Measurements from ENCODE around the gene TALDO1. TPM values are rescaled to one million over a fixed set of nuclear protein-coding genes. Genes with fewer than 3 reads are reported as not detected.

The TALDO1 gene
- total RNA-seq, 1 experiment from 2014 or later = 314 TPM

GRCh38 chr11:720642-721246 is 26.5 kb upstream of the TALDO1 start (continued):
- no peak for TF ChIP-seq ZNF281 (CRISPR knock-in tag; IDR thresholded peaks at IDR 0.05)
- TF ChIP-seq ZNF263 (CRISPR knock-in tag; IDR thresholded peaks at IDR 0.05; ENCODE audit: low read depth) = no peak
- no peak for TF ChIP-seq FOXP1 (CRISPR knock-in tag; IDR thresholded peaks at IDR 0.05; ENCODE audit: borderline replicate concordance)
- no peak for TF ChIP-seq ZBTB21 (CRISPR knock-in tag; IDR thresholded peaks at IDR 0.05; ENCODE audit: borderline replicate concordance)
- no peak for TF ChIP-seq ARID4B (CRISPR knock-in tag; IDR thresholded peaks at IDR 0.05; ENCODE audit: borderline replicate concordance)
- TF ChIP-seq NR1H2 (CRISPR knock-in tag; IDR thresholded peaks at IDR 0.05) = no peak
- no peak for TF ChIP-seq TEAD4 (CRISPR knock-in tag; IDR thresholded peaks at IDR 0.05)
- no peak for TF ChIP-seq NFYB (CRISPR knock-in tag; conservative IDR thresholded peaks at IDR 0.05; ENCODE audit: low read depth)
- no peak for TF ChIP-seq PRDM15 (CRISPR knock-in tag; IDR thresholded peaks at IDR 0.05)
- peak; percentile 93; the same call in 1 of the 2 replicates for TF ChIP-seq ZNF121 (CRISPR knock-in tag; IDR thresholded peaks at IDR 0.05)
- TF ChIP-seq PREB (CRISPR knock-in tag; IDR thresholded peaks at IDR 0.05; ENCODE audit: borderline replicate concordance) = no peak
- TF ChIP-seq NR2C2 (CRISPR knock-in tag; IDR thresholded peaks at IDR 0.05) = no peak
- TF ChIP-seq CDX4 (CRISPR knock-in tag; IDR thresholded peaks at IDR 0.05; ENCODE audit: borderline replicate concordance) = no peak
- TF ChIP-seq ERG (CRISPR knock-in tag; IDR thresholded peaks at IDR 0.05) = no peak
- TF ChIP-seq RELA (CRISPR knock-in tag; IDR thresholded peaks at IDR 0.05; ENCODE audit: borderline replicate concordance) = no peak
- no peak for TF ChIP-seq ZNF416 (CRISPR knock-in tag; IDR thresholded peaks at IDR 0.05)
- TF ChIP-seq SOX15 (CRISPR knock-in tag; IDR thresholded peaks at IDR 0.05) = no peak
- TF ChIP-seq ESRRA (CRISPR knock-in tag; IDR thresholded peaks at IDR 0.05; ENCODE audit: borderline replicate concordance) = no peak
- TF ChIP-seq GTF2I (CRISPR knock-in tag; conservative IDR thresholded peaks at IDR 0.05) = no peak
- TF ChIP-seq NR3C1 (CRISPR knock-in tag; conservative IDR thresholded peaks at IDR 0.05; ENCODE audit: low read depth) = no peak
- no peak for TF ChIP-seq RORB (CRISPR knock-in tag; IDR thresholded peaks at IDR 0.05)
- no peak for TF ChIP-seq TCF7 (CRISPR knock-in tag; IDR thresholded peaks at IDR 0.05; ENCODE audit: low read depth)
- TF ChIP-seq USF2 (CRISPR knock-in tag; IDR thresholded peaks at IDR 0.05) = peak; percentile 10; the same call in 1 of the 2 replicates

Measured in WTC11 (cell line).